Upper lobe of left lung (tissue), 6 donors: ENCODE data around the gene ANKRD13B. TPM values are rescaled to one million over a fixed set of nuclear protein-coding genes. Genes with fewer than 3 reads are reported as not detected.

Experiments used
- ATAC-seq, 2 donors: fragments of 200-7000 bp; cut with Tn5 transposase; one replicate each; pipeline ENCODE4 v1.9.1; 2022; ENCODE audit warnings: mild to moderate bottlenecking in 2 of 2, moderate library complexity in 2 of 2; ENCODE audit not compliant: low FRiP score in 2 of 2
- DNase-seq, 2 donors: peaks; one replicate each; pipeline ENCODE4 v3.0.0-alpha.2; 2019 to 2020
- H3K27ac ChIP-seq, 4 donors: fragments of 200-600 bp; sonication (generic); one replicate each; pipeline ENCODE4 v1.5.1; 2016 to 2019
- H3K27me3 ChIP-seq, 4 donors: fragments of 200-600 bp; sonication (generic); one replicate each; pipeline ENCODE4 v1.5.1; 2017 to 2019
- H3K36me3 ChIP-seq, 4 donors: fragments of 200-600 bp; sonication (generic); one replicate each; pipeline ENCODE4 v1.5.1; 2016 to 2019
- H3K4me1 ChIP-seq, 4 donors: fragments of 200-600 bp; sonication (generic); one replicate each; pipeline ENCODE4 v1.5.1; 2018 to 2019
- H3K4me3 ChIP-seq, 4 donors: fragments of 200-600 bp; sonication (generic); one replicate each; pipeline ENCODE4 v1.5.1; 2017 to 2019; ENCODE audit warnings: mild to moderate bottlenecking in 2 of 4, moderate library complexity in 1 of 4
- H3K9me3 ChIP-seq, 4 donors: fragments of 200-600 bp; sonication (generic); one replicate each; pipeline ENCODE4 v1.5.1; 2018 to 2019
- CTCF ChIP-seq, 6 experiments: fragments of 450-650 bp in 4 of 6; fragments of 200-600 bp in 2 of 6; sonication (generic) in 2 of 6; IDR thresholded peaks; one replicate each; pipeline ENCODE4 v1.5.1; 2016 to 2019; ENCODE audit warnings: antibody characterized with exemption in 6 of 6
- EP300 ChIP-seq, 4 donors: sonication (generic); formaldehyde crosslinking; IDR thresholded peaks; one replicate each; pipeline ENCODE4 v1.5.1; 2017; ENCODE audit warnings: antibody characterized with exemption in 4 of 4, control low read depth in 2 of 4
- POLR2A ChIP-seq, 4 donors: fragments of 450-650 bp; IDR thresholded peaks; one replicate each; pipeline ENCODE4 v1.5.1; 2016 to 2017; ENCODE audit warnings: antibody characterized with exemption in 4 of 4, mild to moderate bottlenecking in 2 of 4
- POLR2AphosphoS5 ChIP-seq, 2 donors: sonication (generic); formaldehyde crosslinking; IDR thresholded peaks; one replicate each; pipeline ENCODE4 v1.5.1; 2017; ENCODE audit warnings: antibody characterized with exemption in 2 of 2
- WGBS, 2 donors: methylation state at CpG; one replicate each; pipeline ENCODE4 v1.1.5; 2017 to 2018; 5-methylcytosine and 5-hydroxymethylcytosine counted together
- total RNA-seq, 6 donors: library from RNA; depleted of rRNA in 4 of 6; stranded (reverse); fragments of >200 nt in 4 of 6; gene quantifications; one replicate each; pipeline versions ENCODE4 v1.1.0 to v1.2.1, GENCODE V29; 2016 to 2021
- donor health status: DM: no; HTN: no; CAD: no; lungs with moderate emphysema.
- donor health status: DM: no; HTN: yes; CAD: no; lungs with severe emphysema.

ANKRD13B gene
- total RNA-seq, 6 donors from 2014 or later = 1.5 to 24.1 (median 3.9) TPM

- Histone ChIP-seq H3K4me1 (no peaks in the 10 kb centered on the region), H3K27me3 (no peaks in the 10 kb centered on the region), H3K9me3 (no peaks in the 10 kb centered on the region), H3K27ac (no peak overlapping the region), H3K4me3 (no peak overlapping the region), H3K36me3 (peaks cover 27 to 64% (median 42%) of the 10 kb centered on the region in 4 donors)
- DNase-seq (no peak), ATAC-seq (peak in 1 of 2 donors; percentile 22)
- TF ChIP-seq EP300 (IDR thresholded peaks at IDR 0.05) = no peak
- no peak for TF ChIP-seq CTCF (IDR thresholded peaks at IDR 0.05)
- no peak for TF ChIP-seq POLR2A (IDR thresholded peaks at IDR 0.05)
- no peak for TF ChIP-seq POLR2AphosphoS5 (IDR thresholded peaks at IDR 0.05)
- 87 to 92% methylated on average over 6 of the region's 6 CpGs for WGBS, 2 donors
Observed at GRCh38 chr17:29630630-29631193, 37.8 kb downstream of the ANKRD13B start.

GRCh38 chr17:29633886-29634285 is 41.0 kb downstream of the ANKRD13B start:
- no peak for TF ChIP-seq POLR2AphosphoS5 (IDR thresholded peaks at IDR 0.05)
- no peak for TF ChIP-seq EP300 (IDR thresholded peaks at IDR 0.05)
- TF ChIP-seq POLR2A (IDR thresholded peaks at IDR 0.05) = no peak
- no peak for TF ChIP-seq CTCF (IDR thresholded peaks at IDR 0.05)
- 94 to 95% methylated on average over 3 of the region's 3 CpGs for WGBS, 2 donors
- ATAC-seq (no peak), DNase-seq (no peak)
- Histone ChIP-seq H3K4me1 (peaks cover 0 to under 1% (median under 1%) of the 10 kb centered on the region in 4 donors), H3K27me3 (no peaks in the 10 kb centered on the region), H3K4me3 (no peak overlapping the region), H3K36me3 (peaks cover 34 to 81% (median 51%) of the 10 kb centered on the region in 4 donors), H3K9me3 (no peaks in the 10 kb centered on the region), H3K27ac (no peak overlapping the region)

GRCh38 chr17:29640413-29640812 is 47.5 kb downstream of the ANKRD13B start:
- Histone ChIP-seq H3K9me3 (no peaks in the 10 kb centered on the region), H3K4me3 (no peak overlapping the region), H3K36me3 (peaks cover 9 to 29% (median 13%) of the 10 kb centered on the region in 4 donors), H3K27me3 (no peaks in the 10 kb centered on the region), H3K27ac (peak overlapping the region; percentile 52 to 86 (median 70)), H3K4me1 (peaks cover 58 to 65% (median 62%) of the 10 kb centered on the region in 4 donors)
- 30 to 46% methylated on average over 2 of the region's 2 CpGs for WGBS, 2 donors
- TF ChIP-seq EP300 (IDR thresholded peaks at IDR 0.05) = no peak
- TF ChIP-seq POLR2AphosphoS5 (IDR thresholded peaks at IDR 0.05) = no peak
- TF ChIP-seq CTCF (IDR thresholded peaks at IDR 0.05) = no peak
- no peak for TF ChIP-seq POLR2A (IDR thresholded peaks at IDR 0.05)
- DNase-seq (no peak), ATAC-seq (no peak)

GRCh38 chr17:29640981-29641642 is 48.2 kb downstream of the ANKRD13B start:
- Histone ChIP-seq H3K4me1 (peaks cover 60 to 68% (median 66%) of the 10 kb centered on the region in 4 donors), H3K36me3 (peaks cover 3 to 24% (median 6%) of the 10 kb centered on the region in 4 donors), H3K4me3 (no peak overlapping the region), H3K9me3 (no peaks in the 10 kb centered on the region), H3K27me3 (no peaks in the 10 kb centered on the region), H3K27ac (peak overlapping the region; percentile 57 to 86 (median 79))
- 48 to 57% methylated on average over 7 of the region's 7 CpGs for WGBS, 2 donors
- no peak for DNase-seq
- TF ChIP-seq EP300 (IDR thresholded peaks at IDR 0.05) (peak in 2 of 4 donors; percentile 13 to 50), CTCF (IDR thresholded peaks at IDR 0.05) (no peak), POLR2AphosphoS5 (IDR thresholded peaks at IDR 0.05) (no peak), POLR2A (IDR thresholded peaks at IDR 0.05) (no peak)
- ATAC-seq = peak in 1 of 2 donors; percentile 11
